Keratinocyte (primary cell): ENCODE results near the gene GSTO2.

ENCODE experiments used
- EZH2 ChIP-seq: IDR thresholded peaks from one replicate; pipeline ENCODE4 v1.6.1; 2012; ENCODE audit warnings: inconsistent platforms, mild to moderate bottlenecking, low read length, moderate library complexity
- TF ChIP-seq, protein P1 (sequence below), 3 experiments: IDR thresholded peaks in 1 of 3; conservative IDR thresholded peaks in 1 of 3; optimal IDR thresholded peaks in 1 of 3; 2 replicates in 2 of 3; 3 replicates in 1 of 3; pipeline versions ENCODE3 to v1.5.1; 2011; ENCODE audit warnings: low read length in 3 of 3, mild to moderate bottlenecking in 3 of 3, moderate library complexity in 2 of 3, control low read depth in 1 of 3, inconsistent platforms in 1 of 3; ENCODE audit not compliant: insufficient read depth in 2 of 3; ENCODE audit errors: extremely low read depth in 1 of 3

DNA sequence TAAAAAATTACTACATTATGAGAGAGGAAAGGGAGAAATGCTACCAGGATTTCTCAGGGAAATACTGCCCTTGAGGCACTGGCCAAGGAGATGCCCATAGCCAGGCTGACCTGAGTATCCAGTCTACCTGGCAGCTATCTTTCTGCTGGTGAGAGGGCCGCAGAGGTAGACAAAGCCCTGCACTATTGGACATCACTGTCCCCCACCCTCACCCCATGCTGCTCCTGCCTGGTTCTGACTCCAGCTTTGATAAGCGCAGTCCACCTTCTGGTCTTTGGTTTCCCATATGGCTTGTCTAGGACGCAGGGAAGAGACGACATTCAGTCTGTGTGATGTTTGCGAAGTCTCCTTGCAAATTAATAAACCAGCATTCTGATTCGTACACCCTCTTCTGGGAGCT is 65.6 kb downstream of the GSTO2 start:
- TF ChIP-seq, protein P1, sequence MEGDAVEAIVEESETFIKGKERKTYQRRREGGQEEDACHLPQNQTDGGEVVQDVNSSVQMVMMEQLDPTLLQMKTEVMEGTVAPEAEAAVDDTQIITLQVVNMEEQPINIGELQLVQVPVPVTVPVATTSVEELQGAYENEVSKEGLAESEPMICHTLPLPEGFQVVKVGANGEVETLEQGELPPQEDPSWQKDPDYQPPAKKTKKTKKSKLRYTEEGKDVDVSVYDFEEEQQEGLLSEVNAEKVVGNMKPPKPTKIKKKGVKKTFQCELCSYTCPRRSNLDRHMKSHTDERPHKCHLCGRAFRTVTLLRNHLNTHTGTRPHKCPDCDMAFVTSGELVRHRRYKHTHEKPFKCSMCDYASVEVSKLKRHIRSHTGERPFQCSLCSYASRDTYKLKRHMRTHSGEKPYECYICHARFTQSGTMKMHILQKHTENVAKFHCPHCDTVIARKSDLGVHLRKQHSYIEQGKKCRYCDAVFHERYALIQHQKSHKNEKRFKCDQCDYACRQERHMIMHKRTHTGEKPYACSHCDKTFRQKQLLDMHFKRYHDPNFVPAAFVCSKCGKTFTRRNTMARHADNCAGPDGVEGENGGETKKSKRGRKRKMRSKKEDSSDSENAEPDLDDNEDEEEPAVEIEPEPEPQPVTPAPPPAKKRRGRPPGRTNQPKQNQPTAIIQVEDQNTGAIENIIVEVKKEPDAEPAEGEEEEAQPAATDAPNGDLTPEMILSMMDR (optimal IDR thresholded peaks at IDR 0.05 in 1 of 3, IDR thresholded peaks at IDR 0.05 in 1 of 3, conservative IDR thresholded peaks at IDR 0.05 in 1 of 3; ENCODE audit: extremely low read depth in 1 of 3, insufficient read depth in 2 of 3, low read length in 3 of 3) = no peak
- no peak for TF ChIP-seq EZH2
